HCT116 (cell line): ENCODE measurements around the gene TTLL4.

Experiments
- CTCF ChIP-seq, 3 experiments: fragments of 200-600 bp in 1 of 3; sonication (generic) in 1 of 3; IDR thresholded peaks in 2 of 3; conservative IDR thresholded peaks in 1 of 3; 2 replicates each; pipeline ENCODE4 v1.5.1; 2012 to 2017; ENCODE audit warnings: low read depth in 2 of 3, low read length in 2 of 3, antibody characterized with exemption in 1 of 3, borderline replicate concordance in 1 of 3, control low read depth in 1 of 3, mild to moderate bottlenecking in 1 of 3, mixed read lengths in 1 of 3, mixed run types in 1 of 3, moderate library complexity in 1 of 3; ENCODE audit not compliant: insufficient read depth in 1 of 3
- EZH2phosphoT487 ChIP-seq: fragments of 200-600 bp; IDR thresholded peaks from 2 replicates; pipeline ENCODE4 v1.6.1; 2018; ENCODE audit warnings: antibody characterized with exemption, borderline replicate concordance

DNA sequence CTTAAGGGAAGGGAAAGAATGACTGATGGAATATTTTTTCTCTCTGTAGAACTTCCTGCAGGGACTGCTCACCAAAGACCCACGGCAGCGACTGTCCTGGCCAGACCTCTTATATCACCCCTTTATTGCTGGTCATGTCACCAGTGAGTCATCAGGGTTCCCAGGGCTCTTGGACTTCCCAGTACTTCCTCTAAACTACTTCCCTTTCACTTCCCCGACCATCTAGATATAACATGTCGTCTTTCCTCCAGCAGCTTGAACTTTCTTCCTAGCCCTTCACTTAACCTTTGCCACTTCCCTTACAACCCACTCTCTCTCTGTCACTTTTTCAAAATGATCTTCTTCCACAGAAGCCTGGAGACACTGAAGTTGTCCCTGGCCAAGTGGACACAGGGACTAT is 31.5 kb upstream of the TTLL4 start:
- TF ChIP-seq EZH2phosphoT487: no peak
- no peak for TF ChIP-seq CTCF (IDR thresholded peaks at IDR 0.05 in 2 of 3, conservative IDR thresholded peaks at IDR 0.05 in 1 of 3; ENCODE audit: borderline replicate concordance in 1 of 3, insufficient read depth in 1 of 3, low read depth in 2 of 3, low read length in 2 of 3)
